DOHH2 (cell line): Measurements from ENCODE around the gene RUFY4.

Experiments used
- H3F3A ChIP-seq: fragments of 200-600 bp; sonication (generic), shearing (Covaris generic); 2 replicates; pipeline ENCODE4 v1.6.0; 2016; ENCODE audit warnings: antibody characterized with exemption, mild to moderate bottlenecking; ENCODE audit not compliant: control insufficient read depth, insufficient read depth
- H3K27ac ChIP-seq: fragments of 200-600 bp; sonication (generic); 2 replicates; pipeline ENCODE4 v1.5.1; 2014; ENCODE audit warnings: low read depth, mild to moderate bottlenecking, low read length, moderate library complexity
- H3K27me3 ChIP-seq: fragments of 200-600 bp; sonication (generic); 2 replicates; pipeline ENCODE4 v1.6.1; 2014; ENCODE audit warnings: mild to moderate bottlenecking, low read length, mixed read lengths; ENCODE audit not compliant: control insufficient read depth
- H3K36me3 ChIP-seq: fragments of 200-600 bp; sonication (generic); 2 replicates; pipeline ENCODE4 v1.6.1; 2014; ENCODE audit warnings: mild to moderate bottlenecking, low read length, moderate library complexity, mixed read lengths; ENCODE audit not compliant: control insufficient read depth
- H3K4me1 ChIP-seq: fragments of 200-600 bp; sonication (generic); 2 replicates; pipeline ENCODE4 v1.6.1; 2014; ENCODE audit warnings: mild to moderate bottlenecking, low read length, mixed read lengths; ENCODE audit not compliant: control insufficient read depth
- H3K4me2 ChIP-seq: fragments of 200-600 bp; sonication (generic); 2 replicates; pipeline ENCODE4 v1.6.0; 2014; ENCODE audit warnings: mild to moderate bottlenecking, low read length, moderate library complexity
- H3K4me3 ChIP-seq: fragments of 200-600 bp; sonication (generic); 2 replicates; pipeline ENCODE4 v1.5.1; 2014; ENCODE audit warnings: mild to moderate bottlenecking, low read length, mixed read lengths
- H3K79me2 ChIP-seq: fragments of 200-600 bp; sonication (generic); 2 replicates; pipeline ENCODE4 v1.6.1; 2014; ENCODE audit warnings: mild to moderate bottlenecking, low read length, mixed read lengths; ENCODE audit not compliant: control insufficient read depth
- H3K9me2 ChIP-seq: fragments of 200-600 bp; sonication (generic); replicated peaks from 2 replicates; pipeline ENCODE4 v1.6.1; 2014; ENCODE audit warnings: mild to moderate bottlenecking, low read length, mixed read lengths; ENCODE audit not compliant: control insufficient read depth
- H3K9me3 ChIP-seq: fragments of 200-600 bp; sonication (generic); 2 replicates; pipeline ENCODE4 v1.6.1; 2014; ENCODE audit warnings: antibody characterized with exemption, low read length, mixed read lengths; ENCODE audit not compliant: control insufficient read depth, insufficient read depth
- H4K20me1 ChIP-seq: fragments of 200-600 bp; sonication (generic); 2 replicates; pipeline ENCODE4 v1.6.0; 2014; ENCODE audit warnings: low read depth, mild to moderate bottlenecking, antibody characterized with exemption, low read length, moderate library complexity; ENCODE audit not compliant: control insufficient read depth, insufficient read depth
- EZH2phosphoT487 ChIP-seq: fragments of 200-600 bp; sonication (generic); IDR thresholded peaks from 2 replicates; pipeline ENCODE4 v1.6.1; 2017; ENCODE audit warnings: borderline replicate concordance, mild to moderate bottlenecking, antibody characterized with exemption, low read length, moderate library complexity, mixed read lengths
- TF ChIP-seq, protein P1 (sequence below): fragments of 200-600 bp; sonication (generic); IDR thresholded peaks from one replicate; pipeline ENCODE4 v1.5.1; 2014; ENCODE audit warnings: antibody characterized with exemption, mild to moderate bottlenecking, low read depth, low read length; ENCODE audit not compliant: poor library complexity, severe bottlenecking

The RUFY4 gene

DNA sequence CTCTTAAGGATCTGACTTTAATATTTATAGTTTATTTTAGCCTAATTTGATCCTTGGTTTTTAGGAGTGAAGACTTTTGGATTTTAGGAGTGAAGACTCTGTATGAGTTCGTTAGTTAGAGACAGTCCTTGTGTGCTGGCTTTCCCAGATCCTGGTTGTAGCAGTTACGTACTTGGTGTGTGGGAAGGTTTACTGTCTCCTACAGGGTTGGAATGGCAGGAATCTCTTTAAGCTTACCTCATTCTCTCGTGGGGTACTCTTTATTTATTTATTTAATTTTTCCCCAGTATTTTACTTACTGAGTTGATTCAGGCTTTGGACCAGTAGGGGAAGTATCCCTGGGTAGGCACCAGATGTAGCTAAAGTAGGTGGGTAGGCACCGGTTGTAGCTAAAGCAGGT is 54.9 kb downstream of the RUFY4 start:
- Histone ChIP-seq H3K36me3 (no peaks in the 10 kb centered on the region), H3K4me2 (no peak overlapping the region), H3K4me3 (no peak overlapping the region), H3K9me3 (no peaks in the 10 kb centered on the region), H3K27ac (no peak overlapping the region), H3K79me2 (no peaks in the 10 kb centered on the region), H3K9me2 (no peaks in the 10 kb centered on the region), H4K20me1 (no peaks in the 10 kb centered on the region), H3K4me1 (no peaks in the 10 kb centered on the region), H3F3A (no peaks in the 10 kb centered on the region), H3K27me3 (peaks cover 7% of the 10 kb centered on the region)
- no peak for TF ChIP-seq EZH2phosphoT487
- TF ChIP-seq, protein P1, sequence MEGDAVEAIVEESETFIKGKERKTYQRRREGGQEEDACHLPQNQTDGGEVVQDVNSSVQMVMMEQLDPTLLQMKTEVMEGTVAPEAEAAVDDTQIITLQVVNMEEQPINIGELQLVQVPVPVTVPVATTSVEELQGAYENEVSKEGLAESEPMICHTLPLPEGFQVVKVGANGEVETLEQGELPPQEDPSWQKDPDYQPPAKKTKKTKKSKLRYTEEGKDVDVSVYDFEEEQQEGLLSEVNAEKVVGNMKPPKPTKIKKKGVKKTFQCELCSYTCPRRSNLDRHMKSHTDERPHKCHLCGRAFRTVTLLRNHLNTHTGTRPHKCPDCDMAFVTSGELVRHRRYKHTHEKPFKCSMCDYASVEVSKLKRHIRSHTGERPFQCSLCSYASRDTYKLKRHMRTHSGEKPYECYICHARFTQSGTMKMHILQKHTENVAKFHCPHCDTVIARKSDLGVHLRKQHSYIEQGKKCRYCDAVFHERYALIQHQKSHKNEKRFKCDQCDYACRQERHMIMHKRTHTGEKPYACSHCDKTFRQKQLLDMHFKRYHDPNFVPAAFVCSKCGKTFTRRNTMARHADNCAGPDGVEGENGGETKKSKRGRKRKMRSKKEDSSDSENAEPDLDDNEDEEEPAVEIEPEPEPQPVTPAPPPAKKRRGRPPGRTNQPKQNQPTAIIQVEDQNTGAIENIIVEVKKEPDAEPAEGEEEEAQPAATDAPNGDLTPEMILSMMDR = no peak

DNA sequence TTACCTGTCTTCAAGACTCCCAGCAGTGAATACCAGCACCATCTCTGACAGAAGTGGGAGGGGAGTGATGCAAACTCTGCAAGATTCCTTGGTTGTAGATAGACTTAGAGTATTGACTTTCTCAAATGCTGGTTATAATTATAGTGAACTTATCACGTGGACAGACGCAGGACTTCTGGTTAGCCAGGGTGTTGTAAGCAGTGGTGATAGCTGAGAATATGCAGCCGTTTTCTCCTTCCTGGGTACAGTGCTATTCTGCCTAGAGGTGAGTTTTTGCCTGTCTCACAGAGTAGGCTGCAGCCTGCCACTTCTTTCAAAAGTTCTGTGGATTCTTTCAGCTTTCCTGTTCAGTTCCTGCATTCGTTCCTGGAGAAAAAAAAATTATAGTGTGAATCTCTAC is 56.0 kb downstream of the RUFY4 start:
- no peaks in the 10 kb centered on the region for H3K9me3 ChIP-seq
- H3F3A ChIP-seq = no peaks in the 10 kb centered on the region
- H3K27me3 ChIP-seq = peaks cover 7% of the 10 kb centered on the region
- H3K4me1 ChIP-seq = no peaks in the 10 kb centered on the region
- H3K79me2 ChIP-seq = no peaks in the 10 kb centered on the region
- no peak overlapping the region for H3K27ac ChIP-seq
- H4K20me1 ChIP-seq = no peaks in the 10 kb centered on the region
- H3K9me2 ChIP-seq = no peaks in the 10 kb centered on the region
- no peak overlapping the region for H3K4me3 ChIP-seq
- TF ChIP-seq, protein P1 = no peak
- TF ChIP-seq EZH2phosphoT487 = no peak
- H3K36me3 ChIP-seq = no peaks in the 10 kb centered on the region
- no peak overlapping the region for H3K4me2 ChIP-seq

DNA sequence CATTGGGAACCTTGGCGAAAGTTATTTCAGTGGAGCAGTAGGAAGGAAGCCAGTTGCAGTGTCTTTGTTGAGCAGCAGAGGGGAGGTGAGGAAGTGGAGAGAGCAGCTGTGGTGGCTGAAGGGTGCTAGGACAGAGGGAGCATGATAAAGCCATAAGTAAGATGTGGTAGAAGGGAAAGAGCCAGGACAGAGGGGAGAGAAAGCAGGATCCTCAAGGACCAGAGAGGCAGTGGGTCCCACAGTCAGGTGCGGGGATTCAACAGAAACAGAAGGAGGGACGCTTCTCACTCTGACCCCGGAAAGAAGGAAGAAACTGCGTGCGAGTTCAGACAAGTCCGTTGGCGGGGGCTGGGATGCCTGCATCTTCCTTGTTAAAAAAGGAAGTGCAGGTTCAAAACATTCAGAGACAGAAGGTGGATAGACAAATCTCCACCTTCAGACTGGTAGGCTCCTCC is 56.6 kb downstream of the RUFY4 start, which contains the start of gene CXCR2:
Gene CXCR2, plus strand, starts transcription at position 403 of the 455 bp plus-strand sequence. CDS start 8,774 bp downstream, outside the sequence.
- no peaks in the 10 kb centered on the region for H4K20me1 ChIP-seq
- no peaks in the 10 kb centered on the region for H3K9me2 ChIP-seq
- no peak within 1 kb of the TSS for H3K27ac ChIP-seq
- H3K4me2 ChIP-seq = no peak within 1 kb of the TSS
- no peaks in the 10 kb centered on the region for H3K79me2 ChIP-seq
- H3K27me3 ChIP-seq = peaks cover 7% of the 10 kb centered on the region
- H3K4me1 ChIP-seq = no peaks in the 10 kb centered on the region
- no peaks in the 10 kb centered on the region for H3K9me3 ChIP-seq
- H3K4me3 ChIP-seq = no peak within 1 kb of the TSS
- no peaks in the 10 kb centered on the region for H3F3A ChIP-seq
- no peaks in the 10 kb centered on the region for H3K36me3 ChIP-seq
- TF ChIP-seq, protein P1 = no peak
- TF ChIP-seq EZH2phosphoT487 = no peak
